ENCODE results near the gene C4A. TPM values are rescaled to one million over a fixed set of nuclear protein-coding genes. Genes with fewer than 3 reads are reported as not detected.

Gene C4A
- total RNA-seq, 1 donor from 2014 or later, result 4.6 TPM

- Mint-ChIP-seq H3K9me3 (ENCODE audit: unreplicated experiment) (no peaks in the 10 kb centered on the region), H3K4me3 (ENCODE audit: unreplicated experiment) (no peak overlapping the region), H3K27ac (ENCODE audit: unreplicated experiment) (no peak overlapping the region), H3K4me1 (ENCODE audit: low read depth, unreplicated experiment) (peaks cover 6% of the 10 kb centered on the region), H3K27me3 (ENCODE audit: low read depth, unreplicated experiment) (no peaks in the 10 kb centered on the region), H3K36me3 (ENCODE audit: low read depth, unreplicated experiment) (peaks cover 29% of the 10 kb centered on the region)
- Histone ChIP-seq H3K9me3 (ENCODE audit: insufficient read depth, low read depth, low read length) (no peaks in the 10 kb centered on the region), H3K4me2 (ENCODE audit: low read length) (no peak overlapping the region), H2AFZ (ENCODE audit: low read depth, low read length) (no peak overlapping the region), H3K4me1 (ENCODE audit: insufficient read depth, low read length) (peaks cover 10% of the 10 kb centered on the region), H3K4me3 (ENCODE audit: insufficient read depth, low read depth, low read length) (no peak overlapping the region), H3K79me2 (ENCODE audit: insufficient read depth, low read length) (peaks cover 19% of the 10 kb centered on the region), H3K36me3 (ENCODE audit: insufficient read depth, low read length) (peaks cover 20% of the 10 kb centered on the region), H4K20me1 (ENCODE audit: insufficient read depth, low read length) (peaks cover 4% of the 10 kb centered on the region), H3K27ac (ENCODE audit: low read depth, low read length) (no peak overlapping the region), H3K9ac (ENCODE audit: low read length) (no peak overlapping the region), H3K27me3 (ENCODE audit: insufficient read depth, low read length) (no peaks in the 10 kb centered on the region)
- FAIRE-seq (no peak), DNase-seq (ENCODE audit: low read depth) (no peak)
- no peak for TF ChIP-seq CTCF (IDR thresholded peaks at IDR 0.05; ENCODE audit: insufficient read depth, low read depth, low read length)
- no peak for TF ChIP-seq EZH2 (IDR thresholded peaks at IDR 0.05; ENCODE audit: insufficient read depth, low read length)
These were observed 17.9 kb upstream of the C4A start for GRCh38 chr6:31963921-31964320.

GRCh38 chr6:31965700-31966099, 16.2 kb upstream of the C4A start:
- peaks cover 34% of the 10 kb centered on the region for H3K36me3 Mint-ChIP-seq (ENCODE audit: low read depth, unreplicated experiment)

More at GRCh38 chr6:31965700-31966099, 16.2 kb upstream of the C4A start:
- H3K4me1 Mint-ChIP-seq (ENCODE audit: low read depth, unreplicated experiment), result peaks cover 9% of the 10 kb centered on the region
- Histone ChIP-seq H3K4me3 (ENCODE audit: insufficient read depth, low read depth, low read length) (no peak overlapping the region), H4K20me1 (ENCODE audit: insufficient read depth, low read length) (peaks cover 15% of the 10 kb centered on the region), H3K9ac (ENCODE audit: low read length) (no peak overlapping the region), H3K27me3 (ENCODE audit: insufficient read depth, low read length) (no peaks in the 10 kb centered on the region), H2AFZ (ENCODE audit: low read depth, low read length) (no peak overlapping the region), H3K4me1 (ENCODE audit: insufficient read depth, low read length) (peaks cover 18% of the 10 kb centered on the region), H3K9me3 (ENCODE audit: insufficient read depth, low read depth, low read length) (no peaks in the 10 kb centered on the region), H3K27ac (ENCODE audit: low read depth, low read length) (no peak overlapping the region), H3K79me2 (ENCODE audit: insufficient read depth, low read length) (peaks cover 14% of the 10 kb centered on the region), H3K36me3 (ENCODE audit: insufficient read depth, low read length) (peaks cover 23% of the 10 kb centered on the region), H3K4me2 (ENCODE audit: low read length) (no peak overlapping the region)
- no peak overlapping the region for H3K27ac Mint-ChIP-seq (ENCODE audit: unreplicated experiment)
- H3K27me3 Mint-ChIP-seq (ENCODE audit: low read depth, unreplicated experiment), result no peaks in the 10 kb centered on the region
- H3K9me3 Mint-ChIP-seq (ENCODE audit: unreplicated experiment), result no peaks in the 10 kb centered on the region
- H3K4me3 Mint-ChIP-seq (ENCODE audit: unreplicated experiment), result no peak overlapping the region
- FAIRE-seq, result no peak
- no peak for DNase-seq (ENCODE audit: low read depth)
- no peak for TF ChIP-seq CTCF (IDR thresholded peaks at IDR 0.05; ENCODE audit: insufficient read depth, low read depth, low read length)
- TF ChIP-seq EZH2 (IDR thresholded peaks at IDR 0.05; ENCODE audit: insufficient read depth, low read length), result no peak

Measured in astrocyte (in vitro differentiated cells and primary cell).